Bronchial epithelial cell (primary cell): ENCODE results near the gene DNAJA1. TPM values are rescaled to one million over a fixed set of nuclear protein-coding genes. Genes with fewer than 3 reads are reported as not detected.

Experiments used
- DNase-seq: peaks from one replicate; pipeline ENCODE4 v3.0.0-alpha.2; 2010; ENCODE audit warnings: low read depth
- FAIRE-seq: peaks from 2 replicates; lab custom pipeline; 2011; peaks lifted over from hg19 to GRCh38; lab: Jason Lieb, UNC
- H3K27me3 ChIP-seq: 2 replicates; pipeline ENCODE4 v1.5.1; 2011; ENCODE audit warnings: low read length; ENCODE audit not compliant: control insufficient read depth, insufficient read depth
- H3K36me3 ChIP-seq: 2 replicates; pipeline ENCODE4 v1.5.1; 2011; ENCODE audit warnings: low read length; ENCODE audit not compliant: control insufficient read depth, insufficient read depth
- H3K4me3 ChIP-seq: 2 replicates; pipeline ENCODE4 v1.5.1; 2011; ENCODE audit warnings: mild to moderate bottlenecking, low read depth, low read length, control low read depth
- CTCF ChIP-seq: IDR thresholded peaks from 2 replicates; pipeline ENCODE4 v1.5.1; 2011; ENCODE audit warnings: mild to moderate bottlenecking, moderate library complexity, low read length, control low read depth, inconsistent platforms; ENCODE audit not compliant: insufficient read depth, severe bottlenecking
- total RNA-seq: library from RNA; depleted of rRNA; stranded (reverse); fragments of >200 nt; gene quantifications from 2 replicates; pipeline ENCODE4 v1.2.1, GENCODE V29; 2014

The DNAJA1 gene
- total RNA-seq, 1 donor from 2014 or later: 26.1 TPM

- DNase-seq: no peak
- H3K36me3 ChIP-seq: peaks cover 19% of the 10 kb centered on the region
- FAIRE-seq: no peak
- TF ChIP-seq CTCF: no peak
- no peak overlapping the region for H3K4me3 ChIP-seq
- H3K27me3 ChIP-seq: no peaks in the 10 kb centered on the region
Measured at GRCh38 chr9:33032292-33032691, 7.2 kb downstream of the DNAJA1 start.

- DNase-seq (no peak), FAIRE-seq (no peak)
- no peak for TF ChIP-seq CTCF
- no peak overlapping the region for H3K4me3 ChIP-seq
- H3K36me3 ChIP-seq: peaks cover 17% of the 10 kb centered on the region
- no peaks in the 10 kb centered on the region for H3K27me3 ChIP-seq
Measured at GRCh38 chr9:33032865-33033264, 7.8 kb downstream of the DNAJA1 start.

GRCh38 chr9:33040792-33041431, 15.8 kb downstream of the DNAJA1 start:
- Histone ChIP-seq H3K4me3 (no peak overlapping the region), H3K27me3 (no peaks in the 10 kb centered on the region), H3K36me3 (peaks cover 7% of the 10 kb centered on the region)
- TF ChIP-seq CTCF: no peak
- DNase-seq: no peak
- no peak for FAIRE-seq

GRCh38 chr9:33041432-33042188, 16.5 kb downstream of the DNAJA1 start:
- Histone ChIP-seq H3K4me3 (no peak overlapping the region), H3K27me3 (no peaks in the 10 kb centered on the region), H3K36me3 (peaks cover 5% of the 10 kb centered on the region)
- no peak for FAIRE-seq
- peak; percentile 55 for DNase-seq
- no peak for TF ChIP-seq CTCF

- DNase-seq: no peak
- H3K4me3 ChIP-seq: no peak overlapping the region
- peaks cover 6% of the 10 kb centered on the region for H3K36me3 ChIP-seq
- TF ChIP-seq CTCF: no peak
- no peaks in the 10 kb centered on the region for H3K27me3 ChIP-seq
- no peak for FAIRE-seq
Measured at GRCh38 chr9:33042473-33042872, 17.4 kb downstream of the DNAJA1 start.
